Measurements from ENCODE around the gene SLC25A10.

DNA sequence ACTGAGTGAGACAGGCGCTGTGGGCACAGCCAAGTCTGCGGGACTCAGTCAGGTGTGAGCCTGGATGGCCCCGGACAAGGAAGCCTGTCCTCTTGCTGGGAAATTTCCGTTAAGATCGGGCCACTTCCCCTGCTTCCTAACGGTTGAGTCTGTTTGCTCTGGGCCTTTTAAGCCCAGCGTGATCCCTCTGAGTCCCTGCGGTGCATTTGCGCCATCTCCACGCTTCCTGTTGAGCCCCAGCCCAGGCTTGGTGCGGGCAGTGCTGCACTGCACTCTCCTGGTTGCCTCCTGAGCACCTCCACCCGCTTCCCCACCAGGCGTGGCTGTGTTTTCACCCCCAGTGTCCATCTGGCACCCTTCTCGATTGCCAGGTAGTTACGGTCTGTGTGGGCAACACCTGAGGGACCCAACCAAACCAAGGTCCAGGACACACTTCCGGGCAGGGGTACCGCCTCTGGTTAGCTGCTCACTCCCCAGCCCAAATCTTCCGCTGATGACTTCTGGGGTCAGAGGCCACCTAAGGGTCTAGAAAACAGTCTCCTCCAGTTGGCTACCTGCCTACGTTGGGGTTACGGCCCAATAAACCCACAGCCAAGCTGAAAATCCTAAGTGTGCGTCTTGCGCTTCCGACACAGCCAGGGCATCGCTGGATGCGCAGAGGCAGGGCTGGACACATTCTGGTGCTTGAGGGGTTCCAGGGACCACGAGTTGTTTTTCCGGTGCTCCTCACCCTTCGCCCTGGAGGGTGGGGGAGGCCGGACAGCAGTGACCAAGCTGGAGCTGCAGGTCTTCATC lies 1.4 kb upstream of the SLC25A10 start:
- TF ChIP-seq CTCF (IDR thresholded peaks at IDR 0.05) (no peak), POLR2A (IDR thresholded peaks at IDR 0.05) (no peak)

Data from testis (tissue), 2 donors.